Measurements from ENCODE around the gene TBC1D10A. TPM values are rescaled to one million over a fixed set of nuclear protein-coding genes. Genes with fewer than 3 reads are reported as not detected.

TBC1D10A gene
- polyA plus RNA-seq, 1 of the 3 experiments (the other 2 are of a cell fraction): 15.3 TPM

GRCh38 chr22:30368420-30368819 is 41.7 kb upstream of the TBC1D10A start (continued):
- TF ChIP-seq CHD2 (IDR thresholded peaks at IDR 0.05; ENCODE audit: low read length, partially characterized antibody) (no peak), PBX3 (IDR thresholded peaks at IDR 0.05) (no peak), MEF2A (IDR thresholded peaks at IDR 0.05; ENCODE audit: borderline replicate concordance, low read depth) (no peak), GABPA (IDR thresholded peaks at IDR 0.05; ENCODE audit: low read depth) (no peak), TAF1 (IDR thresholded peaks at IDR 0.05; ENCODE audit: borderline replicate concordance, low read depth, low read length) (no peak), CTCF (IDR thresholded peaks at IDR 0.05) (no peak), MXI1 (IDR thresholded peaks at IDR 0.05; ENCODE audit: low read depth, low read length) (no peak), RAD21 (IDR thresholded peaks at IDR 0.05; ENCODE audit: low read length) (no peak)

- no peaks in the 10 kb centered on the region for H3K79me2 ChIP-seq (ENCODE audit: insufficient read depth)
- no peaks in the 10 kb centered on the region for H3K36me3 ChIP-seq (replicated peaks in 1 of 2; ENCODE audit: control insufficient read depth in 1 of 2, insufficient read depth in 2 of 2, low read length in 1 of 2)
- TF ChIP-seq RCOR1 (IDR thresholded peaks at IDR 0.05; ENCODE audit: low read length) (no peak), TCF12 (IDR thresholded peaks at IDR 0.05) (no peak), JUND (IDR thresholded peaks at IDR 0.05) (no peak), GATA2 (CRISPR knock-in tag; IDR thresholded peaks at IDR 0.05) (no peak), USF2 (IDR thresholded peaks at IDR 0.05; ENCODE audit: borderline replicate concordance, low read depth, low read length) (no peak), POLR2AphosphoS5 (IDR thresholded peaks at IDR 0.05; ENCODE audit: low read depth, low read length) (no peak), ZBTB33 (IDR thresholded peaks at IDR 0.05; ENCODE audit: borderline replicate concordance, low read depth) (no peak), RFX5 (IDR thresholded peaks at IDR 0.05; ENCODE audit: low read length) (no peak), EZH2phosphoT487 (IDR thresholded peaks at IDR 0.05; ENCODE audit: borderline replicate concordance, low read depth) (no peak), NRF1 (IDR thresholded peaks at IDR 0.05; ENCODE audit: low read depth, low read length) (no peak), CTCF (IDR thresholded peaks at IDR 0.05) (no peak), NFIC (IDR thresholded peaks at IDR 0.05; ENCODE audit: borderline replicate concordance) (no peak), GABPA (IDR thresholded peaks at IDR 0.05; ENCODE audit: low read depth) (no peak), FOXM1 (IDR thresholded peaks at IDR 0.05; ENCODE audit: low read depth) (no peak), PBX3 (IDR thresholded peaks at IDR 0.05) (no peak)
- no peak overlapping the region for H3K9ac ChIP-seq
- no peaks in the 10 kb centered on the region for H3K27me3 ChIP-seq (ENCODE audit: insufficient read depth)
- no peaks in the 10 kb centered on the region for H3K9me2 ChIP-seq
- no peak overlapping the region for H3K27ac ChIP-seq (ENCODE audit: low read depth in 2 of 2, low read length in 1 of 2)
- no peak overlapping the region for H3K4me2 ChIP-seq
- no peaks in the 10 kb centered on the region for H3K9me3 ChIP-seq
- H3K4me3 ChIP-seq (ENCODE audit: low read depth in 2 of 2, low read length in 1 of 2): no peak overlapping the region
- no peak for DNase-seq
- CTCF ChIA-PET: interaction anchor here (1.3 kb wide), 2 partner anchors 22 to 77 kb away, joined by 3 to 4 read pairs; partner anchors contain the start of genes CASTOR1 and RNF215
- peaks cover 0 to 6% of the 10 kb centered on the region in 2 experiments; a peak in 1 of 4 replicates for H3K4me1 ChIP-seq (ENCODE audit: control insufficient read depth in 1 of 2, insufficient read depth in 2 of 2, low read depth in 1 of 2, low read length in 1 of 2)
- H4K20me1 ChIP-seq (ENCODE audit: insufficient read depth): no peaks in the 10 kb centered on the region
- no peaks in the 10 kb centered on the region for H3F3A ChIP-seq (replicated peaks; ENCODE audit: insufficient read depth)
- WGBS (ENCODE audit: low lambda C conversion rate): 100% methylated on average over 1 of the region's 18 CpGs
- POLR2A ChIA-PET: interaction anchor here (1.4 kb wide), 1 partner anchor 9 kb away, joined by 4 read pairs; the partner anchor contains the start of genes CCDC157 and SF3A1
- H2AFZ ChIP-seq (ENCODE audit: low read depth): no peak overlapping the region
These were observed 39.1 kb upstream of the TBC1D10A start for GRCh38 chr22:30365891-30366290.
